G401 (cell line): ENCODE data around the gene PRPF8. TPM values are rescaled to one million over a fixed set of nuclear protein-coding genes. Genes with fewer than 3 reads are reported as not detected.

Experiments
- DNase-seq: peaks from one replicate; pipeline ENCODE4 v3.0.0-alpha.2; 2015; ENCODE audit warnings: low spot score
- in situ Hi-C: cut with HindIII; loops from 2 replicates; pipeline ENCODE4 v1.10.0; 2016; ENCODE audit warnings: low sequenced_read_pairs, mixed read lengths
- total RNA-seq: library from RNA; depleted of rRNA; stranded (reverse); fragments of >200 nt; shearing (Covaris generic); gene quantifications from 2 replicates; pipeline ENCODE4 v1.2.3, GENCODE V29; 2014

The PRPF8 gene
- total RNA-seq, 1 experiment from 2014 or later: 202 TPM

DNA sequence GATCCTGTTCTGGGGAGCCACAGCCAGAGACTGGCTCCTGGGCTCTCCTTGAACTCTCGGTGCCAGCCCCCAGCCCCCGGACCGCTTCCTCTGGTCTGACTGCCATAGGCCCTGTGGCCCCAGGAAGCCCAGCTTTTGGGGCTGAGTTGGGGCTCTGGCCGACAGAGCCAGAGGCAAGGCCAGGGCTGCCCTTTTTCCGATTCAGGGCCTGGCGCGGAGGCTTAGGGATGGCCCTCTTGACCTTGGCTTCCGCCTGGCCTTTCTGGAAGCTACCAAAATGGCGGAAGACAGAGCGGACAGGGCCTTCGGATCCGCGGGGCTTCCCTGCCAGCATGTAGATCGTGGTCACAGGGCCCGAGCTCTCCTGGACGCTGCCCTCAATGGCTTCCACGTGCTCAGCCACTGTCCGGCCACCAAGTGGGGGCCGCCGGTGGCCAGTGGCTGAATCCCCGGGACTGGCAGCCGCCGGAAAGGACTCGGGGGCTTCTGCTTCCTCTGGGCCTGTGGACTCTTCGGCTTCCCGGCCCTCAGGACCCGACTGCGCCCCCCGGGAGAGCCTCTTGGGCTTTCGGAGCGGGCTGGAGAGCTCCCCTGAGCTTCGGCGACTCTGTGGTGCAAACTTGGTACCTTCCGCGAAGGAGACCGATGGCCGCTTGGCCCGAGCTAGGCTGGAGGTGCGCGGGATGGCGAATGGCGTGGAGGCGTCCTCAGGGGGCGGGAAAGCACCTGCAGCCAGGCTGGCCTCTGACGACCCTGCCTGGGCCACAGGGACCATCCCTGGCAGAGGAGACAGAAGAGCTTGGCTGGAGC, 49.6 kb downstream of the PRPF8 start:
- in situ Hi-C loops: no loop called here
- no peak for DNase-seq

DNA sequence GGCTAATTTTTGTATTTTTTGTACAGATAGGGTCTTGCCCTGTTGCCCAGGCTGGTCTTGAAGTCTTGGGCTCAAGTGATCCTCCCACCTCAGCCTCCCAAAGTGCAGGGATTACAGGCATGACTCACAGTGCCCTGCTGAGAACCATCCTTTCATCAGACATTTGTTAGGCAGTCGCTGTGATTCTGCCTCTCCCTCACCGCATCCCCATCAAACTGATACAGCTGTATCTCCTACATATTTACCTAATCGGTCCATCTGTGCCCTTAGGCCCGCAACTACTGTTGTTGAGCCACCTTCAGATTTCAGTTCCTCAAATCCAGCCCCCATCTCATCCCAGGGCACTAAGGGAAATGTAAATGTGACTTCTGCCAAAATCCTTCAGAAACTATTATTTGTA, 54.0 kb downstream of the PRPF8 start:
- no peak for DNase-seq
- in situ Hi-C loops: no loop called here

DNA sequence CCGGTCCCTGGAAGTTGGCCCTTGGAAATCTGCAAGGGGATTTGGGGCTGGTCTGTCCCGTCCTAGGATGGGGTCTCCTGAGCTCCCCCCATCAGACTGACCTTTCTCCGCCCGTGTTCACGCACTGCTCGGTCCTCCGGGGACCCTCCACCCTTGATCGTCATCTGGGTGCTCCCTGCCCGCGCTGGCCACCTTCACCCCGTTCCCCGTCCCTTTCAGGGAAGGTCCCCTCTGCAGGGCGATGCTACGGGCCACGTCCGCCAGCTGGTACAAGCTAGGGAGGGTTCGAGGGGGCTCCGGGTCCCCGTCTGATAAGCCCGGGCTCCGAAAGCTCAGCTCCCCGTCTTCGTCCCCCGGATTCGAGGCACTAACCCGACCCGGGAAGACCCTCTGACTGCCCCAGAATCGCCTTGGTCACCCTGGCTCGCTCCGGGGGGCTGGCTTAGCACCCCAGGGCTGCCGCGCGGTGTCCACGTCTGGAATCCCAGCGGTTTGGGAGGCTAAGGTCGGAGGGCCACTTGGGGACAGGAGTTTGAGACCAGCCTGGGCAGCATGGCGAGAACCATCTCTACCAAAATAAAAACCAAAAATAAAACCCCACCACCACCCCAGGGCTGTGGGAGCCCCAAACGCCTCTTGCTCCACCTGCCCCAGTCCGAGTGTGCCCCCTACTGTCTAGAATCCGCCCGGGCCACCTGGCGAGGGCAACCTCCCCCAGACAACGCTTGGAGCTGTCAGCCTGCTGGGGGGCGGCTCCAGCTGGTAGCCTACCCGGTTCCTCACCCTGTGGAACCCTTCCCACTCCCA, 55.0 kb downstream of the PRPF8 start:
- DNase-seq: no peak
- in situ Hi-C loops: no loop called here

DNA sequence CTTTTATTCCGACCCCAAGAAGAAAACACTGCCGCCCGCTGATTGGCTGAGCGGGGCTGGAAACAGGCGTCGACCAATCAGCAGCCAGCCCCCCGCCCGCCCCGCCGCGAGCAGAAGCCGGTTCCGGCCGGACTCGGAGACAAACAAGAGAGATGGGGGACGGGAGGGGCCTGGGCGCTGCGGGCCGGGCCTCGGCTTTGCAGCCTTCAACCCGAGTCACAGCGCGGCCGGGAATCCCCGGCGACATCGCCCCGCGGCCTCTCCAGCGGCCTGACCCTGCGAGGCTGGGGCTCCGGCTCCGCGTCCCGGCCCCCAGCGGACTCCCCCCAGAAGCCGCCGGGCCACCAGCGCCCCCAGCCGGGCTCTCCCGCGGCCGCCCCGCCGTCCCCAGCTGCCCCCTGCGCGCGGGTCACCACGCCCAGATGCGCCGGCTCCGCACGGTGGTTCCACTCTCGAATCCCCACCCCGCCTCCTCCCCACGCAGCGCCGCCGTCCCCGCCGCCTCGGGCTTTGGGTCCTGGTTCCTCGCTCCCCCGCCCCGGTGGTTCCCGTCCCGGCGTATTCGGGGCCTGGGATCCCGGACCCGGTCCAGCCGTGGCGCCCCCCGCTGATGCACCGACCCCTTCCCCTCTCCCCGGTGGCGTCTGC, 55.7 kb downstream of the PRPF8 start:
- peak; percentile 96 for DNase-seq
- in situ Hi-C loops: no loop called here

DNA sequence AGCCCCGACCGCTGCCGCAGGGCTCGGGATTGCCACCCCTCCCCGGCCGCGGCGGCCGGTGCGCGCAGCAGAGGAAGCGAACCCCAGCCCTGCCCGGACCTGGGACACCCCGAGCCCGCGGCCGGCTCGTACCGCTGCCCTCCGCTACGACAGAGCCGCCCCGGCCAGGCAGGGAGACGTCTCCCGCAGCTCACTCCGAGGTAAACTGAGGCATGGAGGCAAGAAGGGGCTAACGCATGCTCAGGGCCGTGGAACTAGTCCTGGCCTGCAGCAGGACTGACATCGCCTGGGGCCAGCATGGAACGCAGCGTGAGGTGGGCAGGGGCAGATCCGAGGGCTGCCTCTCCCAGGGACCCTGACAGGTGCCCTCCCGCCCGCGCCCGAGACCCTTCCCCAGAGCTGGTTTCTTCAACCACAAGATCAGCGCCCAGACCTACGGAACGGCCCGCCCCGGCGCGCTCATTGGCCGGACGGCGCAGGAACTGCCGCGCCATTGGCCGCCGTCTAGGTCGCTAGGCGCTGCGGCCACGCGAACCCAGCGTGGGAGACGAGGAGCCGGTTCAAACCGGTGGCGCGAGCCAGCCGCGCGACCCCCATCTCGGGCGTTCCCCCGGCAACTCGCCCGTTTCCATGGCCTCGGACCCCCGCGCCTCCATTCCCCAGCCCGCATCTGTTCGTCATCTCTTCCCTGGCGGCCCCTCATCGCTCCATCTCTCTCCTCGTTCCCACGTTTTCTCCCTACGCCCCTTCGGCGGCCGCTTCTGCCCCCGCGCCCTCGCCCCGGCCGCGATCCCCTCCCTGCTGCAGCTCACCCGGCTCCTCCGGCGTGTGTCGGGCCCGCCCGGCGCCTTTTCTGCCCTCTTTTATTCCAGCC, 56.4 kb downstream of the PRPF8 start, which contains the start of gene SLC43A2:
Gene SLC43A2 (minus strand): TSS at position 853 of the 874 bp plus-strand sequence. CDS start 960 bp downstream, outside the sequence.
- in situ Hi-C loops: no loop called here
- DNase-seq: peak; percentile 89

DNA sequence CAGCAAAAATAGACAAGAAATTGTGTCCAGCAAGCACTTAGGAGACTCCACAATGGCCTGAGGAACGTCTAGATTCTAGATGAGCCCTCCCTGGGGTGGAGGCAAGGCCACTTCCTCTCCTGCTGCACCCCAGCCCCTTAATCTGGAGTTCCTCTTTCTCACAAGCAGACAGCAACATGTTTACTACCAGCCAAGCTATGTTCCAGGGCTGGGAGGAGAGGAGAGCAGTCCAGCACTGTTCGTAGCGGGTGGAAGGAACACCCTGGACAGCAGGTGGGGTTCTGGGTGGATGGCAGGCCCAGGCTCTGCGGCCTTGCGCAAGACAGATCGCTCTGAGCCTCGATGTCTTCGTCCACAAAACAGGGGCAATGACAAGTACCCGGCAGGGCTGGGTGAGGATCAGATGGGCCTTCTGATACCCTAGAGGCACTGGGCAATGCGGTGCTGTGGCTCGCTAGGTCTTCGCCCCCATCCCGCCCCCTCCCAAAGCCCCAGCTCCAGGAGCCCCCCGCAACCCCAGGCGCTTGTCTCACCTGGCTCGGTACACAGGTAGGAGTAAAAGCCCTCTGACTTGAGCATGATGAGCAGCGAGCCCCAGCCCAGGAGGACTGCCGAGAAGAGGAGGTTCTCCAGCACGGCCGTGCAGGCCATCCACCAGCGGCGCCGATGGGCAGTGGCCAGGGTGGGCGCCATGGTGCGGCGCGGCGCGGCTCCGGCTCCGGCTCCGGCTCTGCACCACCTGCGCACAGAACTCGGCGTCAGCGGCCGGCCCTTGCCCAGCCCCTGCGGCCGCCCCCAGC, 57.3 kb downstream of the PRPF8 start:
- in situ Hi-C loops: no loop called here
- peak; percentile 80 for DNase-seq

DNA sequence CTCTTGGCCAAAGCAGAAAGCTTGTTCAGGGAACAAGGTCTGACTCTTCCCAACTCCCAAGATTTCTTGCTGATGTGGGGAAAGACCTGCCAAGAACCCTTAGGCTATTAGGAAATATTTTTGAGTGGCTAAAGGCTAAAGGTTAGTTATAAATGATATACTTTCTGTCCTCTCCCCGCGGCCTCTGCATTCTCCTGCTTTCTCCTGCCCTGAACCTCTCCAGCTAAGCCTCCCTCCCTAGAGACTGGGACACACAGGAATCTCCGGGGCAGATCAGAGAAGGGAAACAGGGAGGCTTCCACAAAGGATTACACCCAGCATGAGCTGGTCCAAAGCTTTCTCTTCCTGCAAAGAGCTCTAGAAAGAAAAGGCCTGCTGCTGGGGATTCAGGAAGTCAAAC, 58.3 kb downstream of the PRPF8 start:
- in situ Hi-C loops: no loop called here
- DNase-seq: no peak

DNA sequence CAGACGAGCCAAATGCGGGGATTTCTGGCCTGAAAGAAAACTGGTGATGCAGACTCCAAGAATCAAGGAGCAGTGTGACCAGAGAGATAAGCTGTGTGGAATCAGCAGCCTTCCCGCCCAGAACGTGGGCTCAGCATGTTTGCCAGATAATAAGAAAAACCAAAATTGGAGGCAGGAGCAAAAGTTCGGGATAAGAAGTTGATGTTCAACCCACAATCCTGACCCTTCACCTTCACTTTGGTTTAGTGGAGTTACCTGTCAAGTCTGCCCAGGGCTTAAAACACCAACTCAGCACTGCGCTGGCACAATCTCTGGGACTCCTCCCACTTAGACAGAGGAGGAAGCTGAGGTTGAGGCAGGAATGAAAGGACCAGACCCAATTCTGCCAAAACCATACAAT, 59.1 kb downstream of the PRPF8 start:
- in situ Hi-C loops: no loop called here
- peak; percentile 22 for DNase-seq

DNA sequence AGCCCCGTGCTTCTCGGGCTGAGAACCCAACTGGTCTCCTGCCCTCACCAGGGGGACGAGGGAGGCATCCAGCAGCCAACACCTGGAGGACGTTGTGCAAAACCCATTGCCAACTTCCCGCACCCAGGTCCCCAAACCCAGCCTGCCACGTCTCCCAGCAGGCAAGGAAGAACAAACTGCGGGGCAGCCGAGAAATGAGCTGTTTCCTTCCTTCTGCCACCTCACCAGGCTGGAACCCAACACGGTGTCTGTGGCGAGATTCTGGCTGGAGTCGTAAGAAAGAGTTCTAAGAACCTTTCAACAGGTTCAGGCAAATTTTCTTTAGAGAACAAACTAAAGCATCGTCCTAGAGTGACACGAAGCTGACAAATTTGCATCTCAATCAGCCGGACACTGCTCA, 59.6 kb downstream of the PRPF8 start:
- no peak for DNase-seq
- in situ Hi-C loops: no loop called here

DNA sequence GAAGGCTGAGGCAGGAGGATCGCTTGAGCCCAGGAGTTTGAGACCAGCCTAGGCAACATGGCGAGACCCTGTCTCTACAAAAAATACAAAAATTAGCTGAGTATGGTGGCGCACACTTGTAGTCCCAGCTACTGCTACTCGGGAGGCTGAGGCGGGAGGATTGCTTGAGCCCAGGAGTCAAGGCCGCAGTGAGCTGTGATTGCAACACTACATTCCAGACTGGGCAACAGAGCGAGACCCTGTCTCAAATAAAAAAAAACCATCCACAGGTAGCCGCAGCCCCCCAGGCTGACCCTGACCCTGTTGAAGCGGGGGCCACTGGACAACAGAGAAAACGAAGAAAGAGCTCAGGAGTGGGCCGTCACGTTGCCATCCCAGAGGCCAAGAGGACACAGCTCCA, 60.0 kb downstream of the PRPF8 start:
- in situ Hi-C loops: no loop called here
- no peak for DNase-seq

DNA sequence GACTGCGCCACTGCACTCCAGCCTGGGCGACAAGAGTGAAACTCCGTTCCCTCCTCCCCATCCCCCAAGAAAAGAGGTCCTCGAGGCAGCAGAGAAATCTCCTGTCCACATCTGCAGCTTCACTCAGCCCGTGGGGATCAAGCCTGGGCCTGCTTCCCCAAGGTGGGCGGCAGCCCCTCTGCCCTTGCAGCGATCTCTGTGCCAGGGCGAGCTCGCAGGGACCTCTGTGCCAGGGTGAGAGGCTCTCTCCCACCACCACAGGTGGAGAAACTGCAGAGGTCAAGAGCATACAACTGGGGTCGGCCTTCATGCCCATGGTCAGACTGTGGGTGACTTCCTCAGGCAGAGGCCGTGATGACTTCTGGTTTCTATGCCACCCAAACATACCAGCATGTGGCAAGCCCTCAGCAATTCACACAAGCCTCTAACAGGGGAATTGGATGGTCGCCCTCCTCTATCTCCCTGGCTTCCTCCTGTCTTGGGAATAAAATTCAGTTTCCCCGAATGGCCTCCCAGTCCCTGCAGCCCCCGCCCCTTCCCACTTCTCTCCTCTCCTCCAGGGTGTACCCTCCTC, 61.5 kb downstream of the PRPF8 start:
- no peak for DNase-seq
- in situ Hi-C loops: no loop called here

DNA sequence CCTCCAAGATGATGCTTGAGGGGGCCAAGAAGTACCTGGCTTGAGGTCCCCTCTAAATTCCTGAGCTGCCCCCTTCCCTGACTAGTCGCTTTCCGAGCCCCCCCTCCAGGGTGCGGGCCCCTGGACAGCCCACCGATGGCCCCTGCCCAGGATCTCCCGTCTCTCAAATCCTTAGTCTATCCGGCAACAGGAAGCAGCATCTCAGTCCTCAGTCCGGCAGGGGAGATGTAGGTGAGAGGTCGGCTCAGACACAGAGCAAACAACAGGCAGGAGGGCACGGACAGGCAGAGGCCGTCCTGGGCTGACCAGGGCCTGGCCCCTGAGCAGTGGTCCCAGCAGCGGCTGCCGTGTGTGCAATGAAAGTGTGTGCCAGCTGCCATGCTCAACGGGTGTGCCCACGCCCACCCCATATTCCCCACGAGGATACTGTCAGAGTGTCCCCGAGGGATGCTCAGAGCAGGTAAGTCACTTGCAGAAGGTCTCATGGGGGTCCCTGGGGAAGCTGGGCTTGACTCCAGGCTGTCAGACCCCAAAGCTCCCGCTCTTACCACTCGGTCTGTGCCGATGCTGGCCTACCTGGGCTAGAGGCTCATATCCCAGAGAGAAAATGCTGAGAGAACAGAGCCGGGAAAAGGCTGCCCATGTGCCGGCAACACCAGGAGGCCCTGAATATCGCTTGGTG, 63.3 kb downstream of the PRPF8 start:
- DNase-seq: no peak
- in situ Hi-C loops: no loop called here

DNA sequence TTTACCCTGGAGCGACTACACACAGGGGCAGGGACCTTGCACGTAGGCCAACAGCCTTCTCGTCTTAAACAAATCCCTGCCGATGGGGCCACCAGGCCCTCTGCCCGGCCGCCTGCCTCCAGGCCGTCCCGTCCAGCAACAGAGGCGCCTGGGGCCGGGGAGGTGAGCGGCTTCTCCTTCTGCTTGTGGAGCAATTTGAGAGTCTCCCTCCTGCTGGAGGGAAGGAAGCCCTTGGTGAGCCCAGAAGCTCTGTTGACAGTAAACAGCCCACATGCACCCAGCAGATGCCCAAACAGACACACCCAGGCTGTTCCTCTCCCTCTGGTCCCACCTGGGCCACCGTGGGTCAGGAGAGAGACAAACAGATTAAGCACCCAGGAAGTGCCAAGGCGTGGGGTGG, 64.2 kb downstream of the PRPF8 start:
- DNase-seq: no peak
- in situ Hi-C loops: no loop called here

DNA sequence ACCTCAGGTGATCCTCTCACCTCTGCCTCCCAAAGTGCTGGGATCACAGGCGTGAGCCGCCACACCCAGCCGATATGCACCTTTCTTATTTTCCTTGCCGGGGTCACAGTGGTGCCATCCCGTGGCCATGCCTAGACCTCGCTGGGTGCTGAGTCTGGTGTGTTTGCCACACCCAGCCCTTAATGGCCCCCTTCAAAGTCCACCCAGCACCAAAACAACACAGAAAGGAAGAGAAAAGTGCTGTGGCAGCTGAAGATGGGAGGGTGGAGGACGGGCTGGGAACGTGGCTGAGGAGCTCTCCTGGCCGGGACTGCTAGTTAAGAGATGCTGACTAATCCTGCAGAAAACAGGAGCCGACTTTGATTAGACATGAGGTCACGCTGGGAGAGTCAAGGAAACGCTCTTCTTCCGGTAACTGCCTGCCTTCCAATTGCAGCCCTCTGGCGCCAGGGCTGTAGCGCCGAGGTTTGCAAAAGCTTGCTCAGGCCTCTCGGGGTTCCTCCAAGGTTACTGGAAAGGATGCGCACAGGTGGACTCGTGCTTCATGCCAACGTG, 67.0 kb downstream of the PRPF8 start:
- in situ Hi-C loops: no loop called here
- DNase-seq: peak; percentile 67

DNA sequence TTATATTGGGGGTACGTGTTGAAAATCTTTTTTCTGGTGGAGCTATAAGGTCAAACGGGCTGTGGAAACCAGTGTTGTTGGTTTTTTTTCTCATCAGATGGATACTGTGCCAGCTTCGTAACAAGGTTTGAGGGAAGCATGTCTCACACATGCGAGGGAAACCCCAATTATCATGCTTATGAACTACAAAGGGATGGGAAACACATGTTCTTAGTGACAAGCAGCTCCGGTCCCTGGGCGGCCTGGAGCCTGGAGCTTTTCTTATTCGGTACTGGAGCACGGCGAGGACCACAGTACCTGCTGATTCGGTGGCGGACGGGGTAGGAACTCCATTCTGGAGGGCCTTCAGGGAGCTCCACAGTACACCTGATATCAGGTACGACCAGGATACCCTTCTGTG, 68.6 kb downstream of the PRPF8 start:
- in situ Hi-C loops: no loop called here
- no peak for DNase-seq

DNA sequence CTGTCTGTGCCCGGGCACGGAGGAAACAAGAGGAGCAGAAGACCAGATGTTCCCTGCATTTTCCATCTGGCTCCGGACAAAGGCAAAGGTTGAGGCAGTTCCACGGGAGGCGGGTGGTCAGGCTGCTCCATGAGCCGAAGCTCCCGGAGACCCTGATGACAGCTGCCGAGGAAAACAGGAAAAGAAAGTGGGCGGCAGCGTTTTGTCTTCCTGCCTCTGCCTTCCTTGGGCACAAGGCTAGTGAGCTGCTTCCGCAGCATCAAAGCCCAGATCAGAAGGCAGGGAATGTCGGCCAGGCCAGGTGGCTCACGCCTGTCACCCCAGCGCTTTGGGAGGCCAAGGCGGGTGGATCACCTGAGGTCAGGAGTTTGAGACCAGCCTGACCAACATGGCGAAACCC, 72.3 kb downstream of the PRPF8 start:
- DNase-seq: no peak
- in situ Hi-C loops: no loop called here

DNA sequence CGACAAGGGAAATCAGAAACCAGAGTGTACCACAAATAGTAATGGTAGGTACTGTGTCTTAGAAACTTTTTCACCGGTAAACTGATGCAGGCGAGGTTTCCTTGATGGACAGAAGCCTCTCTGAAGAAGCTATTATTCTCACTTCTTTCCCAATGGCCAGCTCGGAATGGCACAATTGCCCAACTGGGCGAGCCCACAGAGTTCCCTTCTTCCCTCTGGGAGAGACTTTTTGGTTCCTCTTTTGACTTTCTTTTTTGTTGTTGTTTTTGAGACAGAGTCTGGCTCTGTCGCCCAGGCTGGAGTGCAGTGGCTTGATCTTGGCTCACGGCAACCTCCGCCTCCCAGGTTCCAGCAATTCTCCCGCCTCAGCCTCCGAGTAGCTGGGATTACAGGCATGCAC, 73.0 kb downstream of the PRPF8 start:
- in situ Hi-C loops: no loop called here
- DNase-seq: no peak
